ENCODE data around the gene ARID3A. TPM values are rescaled to one million over a fixed set of nuclear protein-coding genes. Genes with fewer than 3 reads are reported as not detected.

Gene ARID3A
- total RNA-seq, 1 donor from 2014 or later, result 9.5 TPM

- no peak for DNase-seq (ENCODE audit: low read depth in 2 of 2)
Observed at GRCh38 chr19:986083-986482, 60.2 kb downstream of the ARID3A start.

GRCh38 chr19:988081-988480 is 62.2 kb downstream of the ARID3A start:
- no peak for DNase-seq (ENCODE audit: low read depth in 2 of 2)

GRCh38 chr19:988510-988909 is 62.7 kb downstream of the ARID3A start:
- DNase-seq (ENCODE audit: low read depth in 2 of 2), result no peak

DNA sequence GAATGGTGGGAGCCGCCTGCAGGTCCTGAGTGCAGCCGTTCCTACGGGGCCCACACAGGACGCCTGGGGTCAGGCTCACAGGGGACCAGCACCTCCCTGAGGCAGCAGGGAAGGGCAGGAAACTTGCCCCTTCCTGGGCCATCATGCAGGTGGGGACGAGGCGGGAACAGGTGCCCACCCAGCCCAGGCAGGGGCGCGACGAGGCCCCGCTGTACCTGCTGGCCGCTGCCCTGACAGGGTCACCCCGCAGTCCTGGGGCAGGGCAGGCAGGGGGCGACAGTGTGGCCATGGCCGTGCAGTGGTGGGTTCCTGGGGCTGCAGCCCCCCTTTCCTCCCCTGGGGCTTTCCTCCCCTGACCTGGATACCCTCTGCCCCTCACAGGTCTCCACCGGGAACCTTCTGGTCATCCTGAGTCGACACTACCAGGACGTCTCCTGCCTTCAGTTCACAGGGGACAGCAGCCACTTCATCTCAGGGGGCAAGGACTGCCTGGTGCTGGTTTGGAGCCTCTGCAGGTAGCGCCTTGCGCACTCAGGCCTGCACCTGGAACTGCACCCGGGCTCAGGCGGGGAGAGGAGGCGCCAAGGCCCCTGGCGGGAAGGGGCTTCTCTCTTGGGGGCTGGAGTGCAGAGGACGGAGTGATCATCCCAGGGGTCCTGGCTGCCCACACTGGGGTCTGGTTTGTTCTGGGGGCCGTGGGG is 63.7 kb downstream of the ARID3A start:
- no peak for DNase-seq (ENCODE audit: low read depth in 2 of 2)

DNA sequence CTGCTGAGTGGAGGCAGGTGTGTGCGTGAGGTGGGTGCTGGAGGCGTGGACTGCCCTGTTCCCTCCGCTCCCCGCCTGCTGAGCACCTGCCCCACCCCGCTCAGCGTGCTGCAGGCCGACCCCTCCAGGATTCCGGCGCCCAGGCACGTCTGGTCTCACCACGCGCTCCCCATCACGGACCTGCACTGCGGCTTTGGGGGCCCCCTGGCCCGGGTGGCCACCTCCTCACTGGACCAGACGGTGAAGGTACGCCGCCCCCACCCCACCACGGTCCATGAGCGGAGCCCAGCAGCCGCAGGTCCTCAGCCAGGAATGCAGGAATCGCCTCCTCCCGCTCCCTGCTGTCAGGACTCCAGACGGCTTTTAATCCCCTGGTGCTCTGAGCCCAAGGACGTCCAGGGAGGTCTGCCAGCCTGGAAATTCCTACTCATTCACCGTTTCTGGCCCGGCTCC is 64.3 kb downstream of the ARID3A start:
- DNase-seq (ENCODE audit: low read depth in 2 of 2), result no peak

- DNase-seq (ENCODE audit: low read depth in 2 of 2), result no peak
Observed at GRCh38 chr19:990746-991145, 64.9 kb downstream of the ARID3A start.

GRCh38 chr19:991174-991931 is 65.5 kb downstream of the ARID3A start:
- peak; percentile 75 to 80 for DNase-seq (ENCODE audit: low read depth in 2 of 2)

DNA sequence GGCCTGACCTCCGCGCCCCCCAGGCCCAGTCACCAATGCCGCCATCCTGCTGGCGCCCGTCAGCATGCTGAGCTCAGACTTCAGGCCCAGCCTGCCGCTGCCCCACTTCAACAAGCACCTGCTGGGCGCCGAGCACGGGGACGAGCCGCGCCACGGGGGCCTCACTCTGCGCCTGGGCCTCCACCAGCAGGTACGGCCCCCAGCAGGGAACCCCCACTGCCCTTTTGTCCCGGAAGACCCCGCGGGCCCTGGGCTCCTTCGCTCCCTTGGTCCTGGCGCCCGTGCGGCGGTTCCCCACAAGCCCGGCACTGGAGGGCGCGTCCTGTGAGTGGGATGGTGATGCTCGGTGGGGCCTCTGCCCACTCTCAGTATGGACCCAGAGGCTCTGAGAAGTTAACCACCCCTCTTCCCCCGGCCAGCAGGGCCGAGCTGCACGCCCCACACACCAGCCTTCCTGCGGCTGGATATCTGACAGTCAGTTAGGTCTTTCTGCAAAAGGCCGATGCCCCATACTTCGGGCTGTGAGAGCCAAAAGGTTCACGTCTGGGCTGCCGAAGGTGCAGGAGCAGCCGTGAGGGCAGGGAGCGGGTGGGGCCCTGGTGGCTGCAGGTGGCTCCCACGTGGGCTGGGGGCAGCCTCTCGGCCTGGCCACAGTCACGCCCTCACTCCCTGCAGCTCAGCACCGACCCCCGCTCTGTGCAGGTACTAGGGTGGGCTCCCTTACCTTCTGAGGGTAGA is 66.3 kb downstream of the ARID3A start:
- DNase-seq (ENCODE audit: low read depth in 2 of 2), result no peak

GRCh38 chr19:992670-993055 is 66.8 kb downstream of the ARID3A start:
- DNase-seq (ENCODE audit: low read depth in 2 of 2), result no peak

GRCh38 chr19:993361-993830 is 67.6 kb downstream of the ARID3A start:
- DNase-seq (ENCODE audit: low read depth in 2 of 2), result no peak

DNA sequence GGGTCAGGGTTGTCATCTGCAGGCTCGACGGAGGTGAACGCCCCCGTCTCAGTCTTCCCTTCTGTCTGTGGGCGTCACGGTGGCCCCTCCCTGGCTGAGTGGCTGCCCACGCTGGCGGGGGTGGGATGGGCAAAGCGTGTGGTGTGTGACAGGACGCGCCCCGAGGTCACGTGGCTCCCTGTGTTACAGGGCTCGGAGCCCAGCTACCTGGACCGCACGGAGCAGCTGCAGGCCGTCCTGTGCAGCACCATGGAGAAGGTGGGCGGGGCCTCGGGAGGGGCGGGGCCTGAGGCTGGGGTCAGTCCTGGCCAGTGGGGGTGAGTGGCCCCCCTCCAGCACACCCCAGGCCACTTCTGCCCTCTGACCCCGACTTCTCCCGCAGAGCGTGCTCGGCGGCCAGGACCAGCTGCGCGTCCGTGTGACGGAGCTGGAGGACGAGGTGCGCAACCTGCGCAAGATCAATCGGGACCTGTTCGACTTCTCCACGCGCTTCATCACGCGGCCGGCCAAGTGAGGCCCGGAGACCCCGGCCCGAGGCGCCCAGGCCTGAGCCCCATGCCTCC is 68.1 kb downstream of the ARID3A start:
- DNase-seq (ENCODE audit: low read depth in 2 of 2), result no peak

DNA sequence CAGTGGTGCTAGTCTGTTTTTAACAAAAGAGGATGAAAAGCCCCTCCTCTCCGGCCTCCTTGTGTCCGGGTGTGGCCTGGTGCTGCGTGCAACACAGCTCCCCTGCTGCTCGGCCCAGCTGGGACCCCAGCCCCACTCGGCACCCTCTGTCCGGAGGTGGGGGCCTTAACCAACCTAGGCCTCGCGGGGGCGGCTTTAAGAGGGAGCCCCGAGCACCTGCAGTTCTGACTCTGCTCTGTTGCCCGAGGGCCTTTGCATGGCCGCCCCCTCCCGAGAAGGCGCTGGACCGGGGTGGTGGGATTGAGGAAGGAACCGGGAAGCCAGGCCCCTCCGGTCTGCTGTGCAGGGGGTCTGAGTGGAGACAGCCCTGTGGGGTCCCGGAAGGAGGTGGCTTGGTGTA is 68.7 kb downstream of the ARID3A start:
- no peak for DNase-seq (ENCODE audit: low read depth in 2 of 2)

DNA sequence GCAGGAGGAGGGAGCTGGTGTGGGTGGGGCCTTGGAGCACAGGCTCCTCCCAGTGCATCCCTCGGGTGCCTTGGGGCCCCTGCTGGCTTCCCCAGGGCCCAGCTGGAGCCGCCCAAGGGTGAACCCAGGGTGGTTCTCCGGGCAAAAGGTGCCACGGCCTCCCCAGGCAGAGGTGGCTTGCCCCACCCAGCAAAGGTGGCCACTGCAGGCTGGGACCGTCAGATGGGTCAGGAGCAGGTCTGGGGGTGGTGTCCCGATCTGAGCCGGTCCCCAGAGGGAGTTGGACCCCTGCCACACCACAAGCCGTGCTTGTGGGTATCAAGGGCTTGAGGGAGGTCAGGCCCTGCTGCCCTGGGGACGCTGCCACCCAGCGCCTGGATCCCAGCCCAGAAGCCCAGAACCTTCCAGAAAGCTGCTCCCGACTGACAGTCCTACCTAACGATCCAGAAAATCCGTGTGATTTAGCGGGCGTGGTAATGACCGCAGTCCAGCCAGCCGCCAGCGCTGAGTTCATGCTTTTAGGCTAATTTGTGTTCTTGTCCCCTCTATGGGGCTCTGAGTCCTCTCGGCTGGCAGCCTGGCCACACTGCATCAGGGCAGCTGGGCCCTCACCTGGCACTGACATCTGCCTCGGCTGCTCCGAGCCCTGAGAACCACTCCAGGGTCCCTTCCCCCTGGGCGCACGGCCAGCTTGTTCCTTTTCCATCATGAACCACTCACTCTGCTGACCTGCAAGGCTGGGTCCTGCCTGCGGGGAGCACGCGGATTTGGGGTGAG is 69.4 kb downstream of the ARID3A start:
- no peak for DNase-seq (ENCODE audit: low read depth in 2 of 2)

GRCh38 chr19:996051-996838 is 70.4 kb downstream of the ARID3A start:
- DNase-seq (ENCODE audit: low read depth in 2 of 2), result peak; percentile 57 to 59

DNA sequence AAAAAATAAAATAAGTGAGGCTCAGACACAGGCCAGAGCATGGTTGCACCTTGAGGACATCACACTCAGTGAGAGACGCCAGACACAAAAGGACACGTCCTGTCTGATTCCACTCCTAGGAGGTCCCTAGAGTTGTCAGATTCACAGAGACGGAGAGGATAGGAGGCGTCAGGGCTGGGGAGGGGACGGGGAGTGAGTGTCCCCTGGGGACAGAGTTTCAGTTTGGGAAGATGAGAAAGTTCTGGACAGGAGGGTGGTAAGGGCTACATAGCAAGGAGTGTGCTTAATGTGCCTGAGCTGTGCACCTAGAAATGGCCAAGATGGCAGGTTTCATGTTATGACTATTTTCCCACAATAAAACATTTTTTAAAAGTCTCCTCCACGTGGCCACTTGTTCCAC is 72.2 kb downstream of the ARID3A start:
- no peak for DNase-seq (ENCODE audit: low read depth in 2 of 2)

- DNase-seq (ENCODE audit: low read depth in 2 of 2), result no peak
Observed at GRCh38 chr19:999379-999719, 73.5 kb downstream of the ARID3A start.

- DNase-seq (ENCODE audit: low read depth in 2 of 2), result peak; percentile 47 to 71
Observed at GRCh38 chr19:1000095-1000494, 74.3 kb downstream of the ARID3A start, which contains the start of gene GRIN3B. Gene GRIN3B, plus strand, starts transcription at chr19:1000419. Its CDS starts 19 bp downstream, at chr19:1000438.

GRCh38 chr19:1000591-1001537 is 75.0 kb downstream of the ARID3A start:
- no peak for DNase-seq (ENCODE audit: low read depth in 2 of 2)

- peak; percentile 34 to 47 for DNase-seq (ENCODE audit: low read depth in 2 of 2)
Observed at GRCh38 chr19:1001538-1002166, 75.8 kb downstream of the ARID3A start.

All from lung microvascular endothelial cell (primary cell).